HepG2 (cell line): ENCODE results near the gene ZNF839.

Experiments used
- AGO2 ChIP-seq: fragments of 200-400 bp; formaldehyde crosslinking; optimal IDR thresholded peaks from 2 replicates; pipeline ENCODE3; 2017; ENCODE audit warnings: mild to moderate bottlenecking, low read depth, low read length, moderate library complexity
- BRCA1 ChIP-seq: sonication (generic); formaldehyde crosslinking; IDR thresholded peaks from 2 replicates; pipeline ENCODE4 v1.4.0; 2020; ENCODE audit warnings: missing genetic modification reagents
- JUND ChIP-seq: sonication (generic); formaldehyde crosslinking; IDR thresholded peaks from 2 replicates; pipeline ENCODE4 v1.8.0; 2022; ENCODE audit warnings: mild to moderate bottlenecking, missing genetic modification reagents
- ZNF670 ChIP-seq: sonication (generic); formaldehyde crosslinking; IDR thresholded peaks from 2 replicates; pipeline ENCODE4 v1.8.0; 2022; ENCODE audit warnings: mild to moderate bottlenecking, missing genetic modification reagents, borderline replicate concordance
- TF ChIP-seq, protein P1 (sequence below): sonication (generic); formaldehyde crosslinking; IDR thresholded peaks from 2 replicates; pipeline ENCODE4 v1.4.0; 2020; ENCODE audit warnings: missing genetic modification reagents
- TF ChIP-seq, protein P2 (sequence below): IDR thresholded peaks from 2 replicates; pipeline ENCODE4 v1.4.0; 2020; ENCODE audit warnings: mild to moderate bottlenecking, missing genetic modification reagents

DNA sequence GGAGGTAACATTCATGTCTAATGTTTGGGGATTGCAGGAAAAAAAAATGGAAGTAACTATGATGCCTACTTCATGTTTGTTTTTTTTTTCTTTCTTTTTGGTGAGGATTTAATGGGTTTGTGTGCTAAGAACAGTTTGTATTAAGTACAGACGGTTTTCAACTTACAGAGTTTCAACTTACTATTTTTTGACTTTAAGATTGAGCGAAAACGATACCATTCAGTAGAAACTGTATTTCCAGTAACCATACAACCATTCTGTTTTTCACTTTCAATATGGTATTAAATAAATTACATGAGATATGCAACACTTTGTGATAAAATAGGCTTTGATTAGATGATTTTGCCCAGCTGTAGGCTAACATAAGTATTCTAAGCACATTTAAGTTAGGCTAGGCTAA, 53.6 kb downstream of the ZNF839 start:
- TF ChIP-seq JUND (CRISPR knock-in tag) = no peak
- TF ChIP-seq AGO2 = no peak
- no peak for TF ChIP-seq ZNF670 (CRISPR knock-in tag)
- TF ChIP-seq, protein P1, sequence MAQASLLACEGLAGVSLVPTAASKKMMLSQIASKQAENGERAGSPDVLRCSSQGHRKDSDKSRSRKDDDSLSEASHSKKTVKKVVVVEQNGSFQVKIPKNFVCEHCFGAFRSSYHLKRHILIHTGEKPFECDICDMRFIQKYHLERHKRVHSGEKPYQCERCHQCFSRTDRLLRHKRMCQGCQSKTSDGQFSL (CRISPR knock-in tag) = no peak
- no peak for TF ChIP-seq BRCA1 (CRISPR knock-in tag)
- TF ChIP-seq, protein P2, sequence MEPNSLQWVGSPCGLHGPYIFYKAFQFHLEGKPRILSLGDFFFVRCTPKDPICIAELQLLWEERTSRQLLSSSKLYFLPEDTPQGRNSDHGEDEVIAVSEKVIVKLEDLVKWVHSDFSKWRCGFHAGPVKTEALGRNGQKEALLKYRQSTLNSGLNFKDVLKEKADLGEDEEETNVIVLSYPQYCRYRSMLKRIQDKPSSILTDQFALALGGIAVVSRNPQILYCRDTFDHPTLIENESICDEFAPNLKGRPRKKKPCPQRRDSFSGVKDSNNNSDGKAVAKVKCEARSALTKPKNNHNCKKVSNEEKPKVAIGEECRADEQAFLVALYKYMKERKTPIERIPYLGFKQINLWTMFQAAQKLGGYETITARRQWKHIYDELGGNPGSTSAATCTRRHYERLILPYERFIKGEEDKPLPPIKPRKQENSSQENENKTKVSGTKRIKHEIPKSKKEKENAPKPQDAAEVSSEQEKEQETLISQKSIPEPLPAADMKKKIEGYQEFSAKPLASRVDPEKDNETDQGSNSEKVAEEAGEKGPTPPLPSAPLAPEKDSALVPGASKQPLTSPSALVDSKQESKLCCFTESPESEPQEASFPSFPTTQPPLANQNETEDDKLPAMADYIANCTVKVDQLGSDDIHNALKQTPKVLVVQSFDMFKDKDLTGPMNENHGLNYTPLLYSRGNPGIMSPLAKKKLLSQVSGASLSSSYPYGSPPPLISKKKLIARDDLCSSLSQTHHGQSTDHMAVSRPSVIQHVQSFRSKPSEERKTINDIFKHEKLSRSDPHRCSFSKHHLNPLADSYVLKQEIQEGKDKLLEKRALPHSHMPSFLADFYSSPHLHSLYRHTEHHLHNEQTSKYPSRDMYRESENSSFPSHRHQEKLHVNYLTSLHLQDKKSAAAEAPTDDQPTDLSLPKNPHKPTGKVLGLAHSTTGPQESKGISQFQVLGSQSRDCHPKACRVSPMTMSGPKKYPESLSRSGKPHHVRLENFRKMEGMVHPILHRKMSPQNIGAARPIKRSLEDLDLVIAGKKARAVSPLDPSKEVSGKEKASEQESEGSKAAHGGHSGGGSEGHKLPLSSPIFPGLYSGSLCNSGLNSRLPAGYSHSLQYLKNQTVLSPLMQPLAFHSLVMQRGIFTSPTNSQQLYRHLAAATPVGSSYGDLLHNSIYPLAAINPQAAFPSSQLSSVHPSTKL (CRISPR knock-in tag) = no peak
